Neural progenitor cell (in vitro differentiated cells): Measurements from ENCODE around the gene MS4A4A.

Source experiments
- EZH2 ChIP-seq: fragments of 200-600 bp; sonication (generic); IDR thresholded peaks from 2 replicates; pipeline ENCODE4 v1.6.1; 2017; ENCODE audit warnings: antibody characterized with exemption, mild to moderate bottlenecking, moderate library complexity
- EZH2phosphoT487 ChIP-seq: fragments of 200-600 bp; sonication (generic); IDR thresholded peaks from 2 replicates; pipeline ENCODE4 v1.6.1; 2017; ENCODE audit warnings: antibody characterized with exemption
- TF ChIP-seq, protein P1 (sequence below): fragments of 200-600 bp; sonication (generic); IDR thresholded peaks from 2 replicates; pipeline ENCODE4 v1.5.1; 2017; ENCODE audit warnings: antibody characterized with exemption, mild to moderate bottlenecking

DNA sequence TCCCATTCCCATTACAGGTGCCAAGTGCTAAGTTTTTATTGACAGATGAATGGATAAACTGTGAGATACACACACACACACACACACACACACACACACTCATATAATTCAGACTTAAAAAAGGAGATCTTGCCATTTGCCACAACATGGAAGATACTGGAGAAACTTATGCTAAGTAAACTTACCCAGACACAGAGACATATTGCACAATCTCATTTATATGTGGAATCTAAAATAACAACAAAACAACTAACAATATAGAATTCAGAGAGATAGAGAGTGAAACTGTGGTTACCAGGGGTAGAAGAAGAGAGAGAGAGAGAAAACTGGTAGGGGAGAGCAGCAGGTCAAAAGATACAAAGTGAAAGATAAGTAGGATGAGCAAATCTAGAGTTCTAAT lies 48.0 kb downstream of the MS4A4A start:
- TF ChIP-seq, protein P1, sequence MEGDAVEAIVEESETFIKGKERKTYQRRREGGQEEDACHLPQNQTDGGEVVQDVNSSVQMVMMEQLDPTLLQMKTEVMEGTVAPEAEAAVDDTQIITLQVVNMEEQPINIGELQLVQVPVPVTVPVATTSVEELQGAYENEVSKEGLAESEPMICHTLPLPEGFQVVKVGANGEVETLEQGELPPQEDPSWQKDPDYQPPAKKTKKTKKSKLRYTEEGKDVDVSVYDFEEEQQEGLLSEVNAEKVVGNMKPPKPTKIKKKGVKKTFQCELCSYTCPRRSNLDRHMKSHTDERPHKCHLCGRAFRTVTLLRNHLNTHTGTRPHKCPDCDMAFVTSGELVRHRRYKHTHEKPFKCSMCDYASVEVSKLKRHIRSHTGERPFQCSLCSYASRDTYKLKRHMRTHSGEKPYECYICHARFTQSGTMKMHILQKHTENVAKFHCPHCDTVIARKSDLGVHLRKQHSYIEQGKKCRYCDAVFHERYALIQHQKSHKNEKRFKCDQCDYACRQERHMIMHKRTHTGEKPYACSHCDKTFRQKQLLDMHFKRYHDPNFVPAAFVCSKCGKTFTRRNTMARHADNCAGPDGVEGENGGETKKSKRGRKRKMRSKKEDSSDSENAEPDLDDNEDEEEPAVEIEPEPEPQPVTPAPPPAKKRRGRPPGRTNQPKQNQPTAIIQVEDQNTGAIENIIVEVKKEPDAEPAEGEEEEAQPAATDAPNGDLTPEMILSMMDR = no peak
- TF ChIP-seq EZH2 (no peak), EZH2phosphoT487 (no peak)
